Stimulated activated naive CD4-positive, alpha-beta T cell treated with Interleukin-2 at 50 U/mL for 16 hours (primary cell): ENCODE measurements around the gene ARL8B.
"Not testable (repeated sequence)": the region's sequence is repeated elsewhere in the genome, so short reads cannot be mapped to it uniquely, and the experiment has no call there.

Source experiments
- DNase-seq: peaks from one replicate; lab custom pipeline; 2025; lab: John Stamatoyannopoulos, UW

ARL8B gene

DNA sequence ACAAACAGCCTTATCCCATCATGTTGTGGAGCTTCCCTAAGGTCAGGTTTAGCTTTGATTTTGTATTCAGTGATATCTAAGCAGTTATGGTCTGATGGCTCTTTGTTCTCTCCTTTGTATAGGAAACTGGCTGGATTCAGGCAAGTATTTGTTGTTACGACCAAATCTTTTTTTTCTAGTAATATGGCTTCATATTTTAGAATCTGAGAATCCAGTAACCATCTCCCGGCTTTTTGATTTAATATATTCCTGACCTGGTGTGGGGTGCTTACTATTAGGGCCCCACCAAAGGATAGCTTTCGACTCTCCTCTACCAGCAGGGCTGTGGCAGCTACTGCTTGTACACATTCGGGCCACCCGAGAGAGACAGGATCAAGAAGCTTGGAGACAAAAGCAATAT is 23.0 kb downstream of the ARL8B start:
- DNase-seq: no peak

DNA sequence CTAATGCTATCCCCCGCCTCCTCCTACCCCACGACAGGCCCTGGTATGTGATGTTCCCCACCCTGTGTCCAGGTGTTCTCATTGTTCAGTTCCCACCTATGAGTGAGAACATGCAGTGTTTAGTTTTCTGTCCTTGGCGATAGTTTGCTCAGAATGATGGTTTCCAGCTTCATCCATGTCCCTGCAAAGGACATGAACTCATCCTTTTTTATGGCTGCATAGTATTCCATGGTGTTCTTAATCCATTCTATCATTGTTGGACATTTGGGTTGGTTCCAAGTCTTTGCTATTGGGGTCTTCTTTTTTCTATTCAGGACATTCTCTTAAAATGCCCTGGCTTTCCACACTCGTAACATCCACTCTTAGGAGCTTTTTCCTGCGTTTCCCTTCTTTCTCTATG is 25.1 kb downstream of the ARL8B start:
- not testable (repeated sequence) for DNase-seq

DNA sequence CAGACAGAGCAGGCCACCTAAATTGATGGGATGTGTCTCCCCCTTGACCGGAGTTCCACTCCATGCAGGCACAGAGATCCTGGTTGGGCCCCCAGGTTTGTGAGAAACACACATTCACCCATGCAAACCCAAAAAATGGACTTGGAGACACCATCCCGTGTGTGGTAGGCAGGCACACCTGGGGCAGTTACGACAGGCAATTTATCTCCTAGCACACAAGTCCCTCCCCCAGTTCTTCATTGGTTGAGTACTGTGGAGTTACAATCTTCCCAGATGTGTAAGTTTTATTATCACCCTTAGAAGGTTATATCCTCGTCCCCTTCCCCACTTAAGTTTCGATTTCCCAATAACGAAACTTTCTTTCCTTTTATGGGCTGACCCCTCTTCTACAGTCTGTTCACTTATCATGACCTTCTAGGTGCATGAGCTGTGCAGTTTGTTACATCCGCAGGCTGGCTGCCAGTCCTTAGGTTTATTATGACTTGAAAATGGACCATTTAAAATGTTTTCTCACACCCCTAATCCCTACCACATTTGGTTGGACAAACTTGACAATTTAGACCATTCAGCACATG is 27.3 kb downstream of the ARL8B start:
- no peak for DNase-seq

DNA sequence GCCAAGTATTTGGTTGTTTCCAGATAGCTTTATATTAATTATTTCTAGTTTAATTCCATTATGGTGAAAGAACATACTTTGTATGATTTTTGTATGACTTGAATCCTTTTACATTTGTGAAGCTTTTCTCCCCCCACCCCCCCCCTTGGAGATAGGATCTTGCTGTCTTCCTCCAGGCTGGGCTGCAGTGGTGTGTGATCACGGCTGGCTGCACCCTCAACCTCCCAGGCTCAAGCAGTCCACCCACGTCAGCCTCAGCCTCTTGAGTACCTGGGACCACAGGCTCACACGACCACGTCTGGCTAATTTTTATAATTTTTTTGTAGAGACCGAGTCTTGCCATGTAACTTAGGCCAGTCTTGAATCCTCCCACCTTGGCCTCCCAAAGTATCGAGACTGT is 29.5 kb downstream of the ARL8B start:
- DNase-seq: no peak

DNA sequence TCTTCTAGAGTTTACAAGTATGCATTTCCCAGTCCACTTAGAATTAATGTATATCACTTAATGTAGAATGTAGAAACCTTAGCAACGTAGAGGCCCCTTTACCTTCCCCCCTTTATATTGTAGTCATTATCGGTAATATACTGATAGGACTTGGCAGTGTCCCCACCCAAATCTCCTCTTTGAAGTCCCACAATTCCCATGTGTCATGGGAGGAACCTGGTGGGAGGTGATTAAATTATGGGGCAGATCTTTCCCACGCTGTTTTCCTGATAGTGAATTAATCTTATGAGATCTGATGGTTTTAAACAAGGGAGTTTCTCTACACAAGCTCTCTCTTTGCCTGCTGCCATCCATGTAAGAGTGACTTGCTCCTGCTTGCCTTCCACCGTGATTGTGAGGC is 31.0 kb downstream of the ARL8B start:
- no peak for DNase-seq

DNA sequence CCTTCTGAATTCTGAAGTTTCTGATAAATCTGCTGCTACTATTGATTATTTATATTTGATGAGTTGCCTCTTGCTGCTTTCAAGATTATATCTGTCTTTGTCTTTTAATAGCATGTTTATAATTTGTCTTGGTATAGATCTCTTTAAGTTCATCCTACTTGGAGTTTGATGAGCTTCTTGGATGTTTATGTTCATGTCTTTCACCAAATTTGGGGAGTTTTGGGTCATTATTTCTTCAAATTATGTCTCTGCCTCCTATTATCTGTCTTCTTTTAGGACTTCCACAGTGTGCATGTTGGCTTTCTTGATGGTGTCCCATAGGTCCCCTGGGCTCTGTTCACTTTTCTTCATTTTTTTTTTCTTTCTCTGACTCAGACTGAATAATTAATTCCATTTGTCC is 33.1 kb downstream of the ARL8B start:
- DNase-seq: no peak

DNA sequence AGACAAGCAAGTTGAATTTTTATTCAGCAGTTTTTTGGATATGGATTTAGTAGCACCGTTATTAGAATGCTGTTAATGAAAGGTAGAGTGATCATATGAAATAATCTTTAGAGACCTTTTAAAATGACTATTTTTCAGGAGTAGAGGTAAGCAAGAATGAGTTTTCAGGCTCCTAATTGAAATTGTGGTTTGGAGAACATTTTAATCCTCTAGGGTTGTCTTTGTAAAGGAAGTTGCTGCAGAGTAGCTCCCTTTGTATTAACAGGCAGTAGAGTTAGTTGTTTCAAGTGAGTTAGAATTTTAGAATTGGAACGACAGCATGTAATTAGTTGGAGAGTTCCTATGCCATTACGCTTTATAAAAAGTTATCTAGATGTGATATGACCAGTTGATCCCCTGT is 38.2 kb downstream of the ARL8B start:
- DNase-seq: no peak

DNA sequence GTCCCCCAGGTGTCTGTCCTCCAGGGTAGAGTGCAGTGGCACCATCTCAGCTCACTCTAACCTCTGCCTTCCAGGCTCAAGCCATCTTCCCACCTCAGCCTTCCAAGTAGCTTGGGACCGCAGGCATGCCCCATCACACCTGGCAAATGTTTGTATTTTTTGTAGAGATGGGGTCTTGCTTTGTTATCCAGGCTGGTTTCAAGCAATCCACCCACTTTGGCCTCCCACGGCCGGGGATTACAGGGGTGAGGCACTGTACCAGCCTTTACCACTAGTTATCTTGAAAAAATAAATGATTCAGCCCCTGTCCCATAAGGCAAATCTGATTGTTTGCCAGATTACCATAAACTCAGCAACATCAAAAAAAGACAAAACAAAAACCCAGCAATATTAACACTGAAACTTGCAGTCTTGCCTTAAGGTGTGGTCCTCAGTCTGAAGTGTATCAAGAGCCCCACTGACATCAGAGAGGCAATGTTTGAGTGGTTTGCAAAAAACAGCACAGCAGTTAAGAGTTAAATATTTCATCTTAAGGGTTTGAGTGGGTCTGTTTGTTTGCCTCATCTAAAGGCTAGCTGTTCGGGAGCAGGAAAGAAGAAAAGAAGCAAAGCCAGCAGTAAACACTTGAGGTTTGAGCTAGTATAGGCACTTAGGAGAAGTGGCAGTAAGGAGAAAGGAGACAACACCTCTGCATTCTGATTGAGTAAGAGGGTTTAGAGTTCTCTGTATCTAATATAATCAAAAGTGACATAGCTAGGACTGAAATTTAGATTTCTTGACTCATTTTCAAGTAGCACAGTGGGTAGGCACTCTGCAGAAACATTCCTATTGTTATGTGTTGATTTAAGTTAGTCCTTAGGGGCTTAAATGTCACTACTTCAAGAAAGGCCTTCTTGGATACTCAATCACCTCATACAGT is 39.1 kb downstream of the ARL8B start:
- no peak for DNase-seq

DNA sequence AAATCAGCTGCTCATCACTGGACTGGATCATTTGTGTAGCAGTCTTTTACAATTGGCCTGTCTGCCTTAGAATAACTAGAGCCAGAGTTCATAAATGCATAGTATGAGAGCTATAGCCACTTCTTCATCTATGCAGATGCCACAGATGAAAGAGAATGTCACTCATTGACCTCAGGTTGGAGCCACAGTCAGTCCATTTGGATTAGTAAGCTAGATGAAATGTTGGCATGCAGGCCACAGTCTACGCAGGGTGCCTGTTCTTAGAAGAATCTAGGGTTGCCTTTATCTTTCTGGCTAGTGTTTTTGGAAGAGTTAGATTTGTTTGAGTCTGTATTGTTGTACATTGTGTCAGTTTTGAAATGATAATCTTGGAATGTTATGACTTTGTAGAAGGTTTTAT is 40.0 kb downstream of the ARL8B start:
- no peak for DNase-seq

DNA sequence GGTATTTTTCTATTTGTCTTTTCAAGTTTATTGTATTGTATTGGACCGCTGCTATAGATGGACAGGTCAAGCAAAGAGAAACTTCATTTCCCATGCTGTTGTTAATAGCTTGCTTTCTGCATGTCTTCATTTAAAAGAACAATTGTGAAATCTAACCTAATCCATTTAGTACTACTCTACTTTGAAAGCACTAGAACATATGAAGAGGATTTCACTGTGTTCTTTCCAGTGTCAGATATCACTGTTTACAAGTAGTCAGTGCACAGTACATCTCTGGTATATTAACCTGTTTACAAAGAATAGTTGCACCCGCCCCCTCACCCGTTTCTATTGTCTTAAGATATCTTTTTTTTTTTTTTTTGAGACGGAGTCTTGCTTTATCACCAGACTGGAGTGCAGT is 43.6 kb downstream of the ARL8B start:
- DNase-seq: no peak

DNA sequence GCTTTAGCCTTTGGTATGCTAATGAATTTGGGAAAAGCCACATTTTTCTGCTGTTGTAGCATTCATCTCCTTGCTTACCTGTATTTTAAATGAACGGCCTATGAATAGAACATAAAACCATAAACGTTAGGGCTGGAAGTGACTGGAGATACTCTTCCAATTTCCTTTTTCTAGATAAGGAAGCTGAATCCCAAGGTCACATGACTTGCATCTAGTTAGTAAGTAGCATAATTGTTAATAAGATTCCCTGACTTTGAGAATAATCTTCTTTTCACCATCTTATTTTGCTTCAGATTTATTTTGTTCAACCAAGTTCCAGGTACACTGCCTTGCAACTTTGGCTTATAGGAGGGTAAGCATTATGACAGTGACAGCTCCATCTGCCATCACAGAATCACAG is 44.8 kb downstream of the ARL8B start:
- DNase-seq: no peak

DNA sequence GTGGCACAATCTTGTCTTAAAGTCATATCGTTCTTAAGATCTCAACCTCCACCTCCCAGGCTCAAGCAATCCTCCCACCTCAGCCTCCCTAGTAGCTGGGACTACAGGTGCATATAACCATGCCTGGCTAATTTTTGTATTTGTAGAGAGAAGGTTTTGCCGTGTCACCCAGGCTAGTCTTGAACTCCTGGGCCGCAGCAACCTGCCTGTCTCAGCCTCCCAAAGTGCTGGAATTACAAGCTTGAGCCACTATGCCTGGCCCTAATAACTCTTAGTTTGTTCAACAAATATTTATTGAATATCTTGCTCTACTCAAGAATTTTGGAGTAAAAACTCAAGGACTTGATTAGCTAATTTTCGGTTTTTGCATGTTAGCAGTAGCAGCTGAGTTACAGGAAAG is 46.0 kb downstream of the ARL8B start:
- no peak for DNase-seq

DNA sequence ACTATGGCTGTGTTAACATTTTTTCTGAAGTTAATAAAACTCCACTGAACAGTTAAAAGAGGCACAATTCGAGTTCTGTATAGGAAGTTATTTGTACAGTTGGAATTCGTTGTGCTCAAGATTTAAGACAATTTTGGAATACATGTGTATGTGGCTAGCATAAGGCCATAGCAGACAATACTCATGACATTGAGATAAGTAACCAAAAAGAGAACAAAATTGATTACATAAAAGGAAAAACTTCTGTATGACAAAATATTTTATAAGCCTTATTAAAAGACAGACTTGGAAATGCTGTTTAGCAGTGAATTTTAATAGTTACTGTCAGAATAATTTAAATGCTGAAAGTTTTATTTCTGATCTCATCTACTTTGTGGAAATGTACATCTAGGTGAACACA is 47.7 kb downstream of the ARL8B start:
- DNase-seq: no peak

DNA sequence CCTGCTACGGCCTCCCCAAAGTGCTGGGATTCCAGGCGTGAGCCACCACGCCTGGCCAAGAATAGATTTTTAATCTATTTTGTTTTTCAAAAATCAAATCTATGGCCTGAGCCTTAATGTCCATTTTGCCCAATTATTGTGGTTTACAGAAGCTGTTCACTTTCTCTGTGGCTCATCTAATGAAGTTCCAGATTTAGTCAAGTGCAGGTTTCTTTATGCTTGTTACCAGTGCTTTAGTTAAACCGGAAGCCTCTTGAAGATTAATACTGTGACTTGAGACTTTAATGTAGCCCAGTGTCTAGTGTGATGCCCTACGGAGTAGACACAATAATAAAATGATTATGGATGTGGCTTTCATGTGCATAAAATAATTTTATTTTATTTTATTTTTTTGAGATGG is 48.9 kb downstream of the ARL8B start:
- no peak for DNase-seq

DNA sequence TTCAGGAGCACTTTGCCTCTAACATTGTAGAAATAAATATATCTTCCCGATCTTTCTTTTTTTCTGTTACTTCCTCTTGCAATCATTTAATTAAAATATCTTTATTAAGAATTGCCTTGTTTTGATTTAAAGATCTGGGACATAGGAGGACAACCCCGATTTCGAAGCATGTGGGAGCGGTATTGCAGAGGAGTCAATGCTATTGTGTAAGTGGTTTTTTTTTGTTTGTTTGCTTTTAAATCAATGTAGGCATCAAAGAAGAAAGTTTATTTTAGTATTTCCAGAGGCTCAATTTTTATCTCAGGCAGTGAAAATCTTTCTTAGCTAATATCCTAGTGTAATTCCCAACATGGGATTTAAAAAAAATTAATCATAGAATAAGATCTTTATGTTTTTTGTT is 49.9 kb downstream of the ARL8B start:
- DNase-seq: no peak

DNA sequence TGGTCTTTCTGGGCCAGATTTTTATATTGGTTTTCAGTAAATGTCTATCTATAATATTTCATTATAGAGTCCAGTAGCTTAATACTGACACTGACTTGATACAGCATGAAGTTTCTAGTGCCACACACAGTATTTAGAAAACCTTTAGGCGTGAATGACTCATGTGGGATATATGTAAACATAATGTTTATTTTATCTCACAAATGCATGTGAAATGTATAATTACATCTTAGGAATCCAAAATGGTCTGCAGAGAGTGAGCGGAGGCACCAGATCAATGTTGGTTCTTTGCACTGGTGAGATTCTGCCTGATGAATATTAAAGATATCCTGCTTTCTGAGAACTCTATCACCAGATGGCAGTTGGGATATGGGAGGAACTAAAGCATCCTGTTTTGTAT is 56.9 kb downstream of the ARL8B start:
- not testable (repeated sequence) for DNase-seq

DNA sequence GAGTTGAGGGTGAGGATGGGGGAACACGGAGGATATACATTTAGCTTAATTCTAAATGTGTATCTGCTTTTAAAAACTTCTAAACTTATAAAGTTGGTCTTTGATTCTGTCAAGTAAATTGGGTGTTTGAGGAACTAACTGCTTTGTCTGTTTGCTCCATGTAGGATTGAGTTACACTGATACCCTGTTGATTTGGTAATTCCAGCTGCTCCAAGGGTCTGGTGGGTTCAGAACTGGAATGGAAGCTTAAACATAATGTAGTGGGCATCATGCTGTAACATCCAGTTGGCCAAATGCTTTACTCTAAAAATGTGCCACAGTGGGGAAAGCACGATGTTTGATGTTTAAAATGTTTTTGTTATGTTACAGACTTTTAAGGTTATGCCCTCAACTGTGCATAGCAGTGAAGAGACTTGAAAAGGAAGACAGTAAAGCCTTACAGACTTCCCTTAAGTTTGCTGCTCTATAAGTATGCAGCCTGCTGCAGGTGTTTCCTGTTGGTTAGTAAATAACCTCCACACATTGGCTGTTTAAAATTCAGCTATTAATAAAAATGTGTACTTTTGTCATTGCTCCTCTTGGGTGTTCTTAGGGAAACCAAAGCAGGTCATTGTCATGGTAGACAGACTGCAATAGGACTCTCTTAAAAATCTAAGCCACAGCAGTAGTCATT is 59.5 kb downstream of the ARL8B start:
- no peak for DNase-seq

DNA sequence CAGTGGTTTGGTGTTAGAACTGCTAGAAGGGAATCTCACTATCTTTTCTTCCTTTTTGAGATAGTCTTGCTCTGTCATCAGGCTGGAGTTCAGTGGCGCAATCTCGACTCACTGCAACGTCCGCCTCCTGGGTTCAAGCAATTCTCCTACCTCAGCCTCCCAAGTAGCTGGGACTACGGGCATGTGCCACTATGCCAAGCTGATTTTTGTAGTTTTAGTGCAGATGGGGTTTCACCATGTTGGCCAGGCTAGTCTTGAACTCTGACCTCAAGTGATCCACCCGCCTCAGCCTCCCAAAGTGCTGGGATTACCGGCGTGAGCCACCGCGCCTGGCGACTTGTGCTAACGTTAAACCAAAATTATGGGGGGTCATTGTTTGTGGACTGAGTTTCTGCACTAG is 61.6 kb downstream of the ARL8B start:
- not testable (repeated sequence) for DNase-seq

DNA sequence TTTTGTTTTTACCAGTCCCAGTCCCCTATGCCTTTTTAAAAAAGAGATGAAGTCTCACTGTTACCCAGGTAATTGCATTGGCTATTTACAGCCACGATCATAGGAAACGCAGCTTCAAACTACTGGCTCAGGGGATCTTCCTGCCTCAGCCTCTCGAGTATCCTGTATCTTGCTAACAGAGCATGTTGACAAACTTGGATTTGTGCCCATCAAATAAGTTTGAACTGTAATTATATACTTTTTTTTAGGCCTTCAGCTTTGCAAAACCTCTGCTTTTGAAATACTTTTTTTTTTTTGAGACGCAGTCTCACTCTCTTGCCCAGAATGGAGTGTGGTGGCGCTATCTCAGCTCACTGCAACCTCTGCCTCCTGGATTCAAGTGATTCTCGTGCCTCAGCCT is 62.4 kb downstream of the ARL8B start:
- DNase-seq: no peak

DNA sequence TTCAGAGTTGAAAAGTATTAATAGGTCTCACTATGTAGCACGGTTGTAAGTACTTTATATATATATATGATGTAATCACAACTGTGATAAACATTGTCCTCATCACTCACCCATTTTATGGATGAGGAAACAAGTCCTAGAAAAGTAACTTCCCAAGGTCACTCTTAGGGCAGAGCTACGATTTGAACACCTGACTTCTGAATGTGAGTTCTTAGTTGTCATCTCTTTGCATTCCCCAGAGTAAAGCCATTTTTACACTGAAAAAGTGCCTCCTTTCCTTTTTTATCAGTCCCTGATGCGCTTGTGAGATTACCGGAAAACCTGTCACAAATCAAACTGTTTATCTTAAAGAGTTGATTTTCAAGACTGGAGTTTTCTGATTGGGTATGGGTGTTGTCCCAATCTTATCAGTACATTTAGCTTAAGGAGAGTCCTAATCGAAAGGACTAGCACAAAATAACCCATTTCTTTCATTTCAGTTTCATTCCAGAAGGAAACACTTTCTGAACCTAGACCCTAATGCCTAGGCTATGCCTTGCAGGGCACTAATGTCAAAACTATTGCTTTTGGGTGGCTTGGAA is 63.1 kb downstream of the ARL8B start:
- DNase-seq: no peak

DNA sequence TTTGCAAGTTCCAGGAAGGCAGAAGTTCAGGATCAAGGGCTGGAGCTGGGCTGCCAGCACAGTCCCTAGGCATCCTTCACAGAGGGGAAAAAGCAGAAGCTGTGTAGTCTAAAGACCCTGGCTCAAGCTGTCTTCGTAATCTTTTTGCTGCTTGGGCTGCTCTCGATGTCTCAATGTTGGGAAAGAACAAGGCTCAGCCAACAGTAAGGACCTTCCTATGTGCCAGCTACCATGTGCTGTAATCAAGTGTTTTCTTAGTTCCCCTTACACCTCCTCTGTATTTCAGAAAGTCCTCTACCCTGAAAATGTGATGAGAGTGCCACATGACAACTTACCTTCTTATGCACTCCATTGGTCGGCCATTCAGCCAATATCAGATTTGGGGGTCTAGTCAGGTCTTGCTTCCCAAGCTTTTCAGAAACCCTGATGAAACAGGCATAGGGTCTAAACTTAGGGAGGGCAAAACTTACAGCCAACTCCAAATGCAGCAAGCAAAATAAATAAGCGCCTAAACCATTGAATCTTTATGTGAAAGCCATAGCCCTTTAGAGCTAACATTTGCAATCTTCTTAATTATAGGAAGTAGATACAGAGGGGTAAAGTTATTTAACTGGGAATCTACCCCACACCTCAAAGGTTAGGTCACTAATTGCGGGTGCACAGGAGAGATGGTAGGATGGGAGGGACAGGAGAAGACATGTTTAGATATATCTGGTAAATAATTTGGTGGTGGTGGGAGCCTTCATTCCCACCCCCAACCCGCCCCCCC is 64.2 kb downstream of the ARL8B start:
- no peak for DNase-seq

DNA sequence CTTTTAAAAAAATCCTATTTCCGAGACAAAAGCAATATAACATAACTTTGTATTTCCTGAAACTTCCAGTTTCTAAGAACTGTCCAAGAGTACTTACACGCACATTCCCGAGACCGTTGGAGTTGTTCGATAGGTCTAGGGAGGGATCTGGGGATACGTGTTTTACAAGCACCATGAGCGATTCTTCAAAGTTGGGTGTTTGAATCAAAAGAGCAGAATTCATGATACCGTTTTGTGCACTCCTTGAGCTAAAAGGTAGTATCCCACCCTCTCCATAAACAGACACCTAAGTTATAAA is 64.7 kb downstream of the ARL8B start:
- no peak for DNase-seq
